OCI-LY7 (cell line): ENCODE measurements around the gene PLEKHJ1. TPM values are rescaled to one million over a fixed set of nuclear protein-coding genes. Genes with fewer than 3 reads are reported as not detected.

ENCODE experiments used
- BruUV-seq: library from RNA; stranded (reverse); fragments of 400-500 nt; replicated peaks from 2 replicates; lab custom pipeline; 2021; lab: Mats Ljungman, UMichigan
- CTCF ChIA-PET: fragments of 300-600 bp; sonication (Branson Sonifier 250); formaldehyde crosslinking; loops from one replicate; lab custom pipeline; 2022; ENCODE audit warnings: antibody characterized with exemption; ENCODE audit not compliant: unreplicated experiment; lab: Charles Lee
- POLR2A ChIA-PET: fragments of 300-600 bp; sonication (Branson Sonifier 250); formaldehyde crosslinking; loops from one replicate; lab custom pipeline; 2022; ENCODE audit warnings: antibody characterized with exemption; lab: Charles Lee
- DNase-seq: peaks from one replicate; pipeline ENCODE4 v3.0.0-alpha.2; 2015; ENCODE audit warnings: low spot score
- H2AFZ ChIP-seq: fragments of 200-600 bp; sonication (generic), shearing (Covaris generic); 2 replicates; pipeline ENCODE4 v1.6.1; 2014; ENCODE audit warnings: mild to moderate bottlenecking, antibody characterized with exemption, low read length, moderate library complexity
- H3K27ac ChIP-seq: fragments of 200-600 bp; sonication (generic); 2 replicates; pipeline ENCODE4 v1.5.1; 2014; ENCODE audit warnings: mixed run types, low read depth, mild to moderate bottlenecking, moderate library complexity, low read length, inconsistent platforms; ENCODE audit not compliant: poor library complexity, severe bottlenecking
- H3K36me3 ChIP-seq: fragments of 200-600 bp; sonication (generic); 2 replicates; pipeline ENCODE4 v1.6.1; 2014; ENCODE audit warnings: mild to moderate bottlenecking, antibody characterized with exemption, low read length, moderate library complexity, mixed read lengths; ENCODE audit not compliant: insufficient read depth
- H3K4me1 ChIP-seq: fragments of 200-600 bp; sonication (generic); 2 replicates; pipeline ENCODE4 v1.5.1; 2014; ENCODE audit warnings: mild to moderate bottlenecking, low read length; ENCODE audit not compliant: insufficient read depth, poor library complexity, severe bottlenecking
- H3K4me2 ChIP-seq: fragments of 200-600 bp; sonication (generic); 2 replicates; pipeline ENCODE4 v1.6.1; 2014; ENCODE audit warnings: mild to moderate bottlenecking, low read length
- H3K4me3 ChIP-seq: fragments of 200-600 bp; sonication (generic); 2 replicates; pipeline ENCODE4 v1.5.1; 2014; ENCODE audit warnings: mild to moderate bottlenecking, low read depth, low read length; ENCODE audit not compliant: poor library complexity, severe bottlenecking
- H3K79me2 ChIP-seq: fragments of 200-600 bp; sonication (generic); 2 replicates; pipeline ENCODE4 v1.6.1; 2016; ENCODE audit warnings: low read depth, mild to moderate bottlenecking, low read length, moderate library complexity, mixed read lengths; ENCODE audit not compliant: insufficient read depth
- H3K9me2 ChIP-seq: fragments of 200-600 bp; sonication (generic); 2 replicates; pipeline ENCODE4 v1.6.1; 2016; ENCODE audit warnings: mild to moderate bottlenecking, low read length, mixed read lengths; ENCODE audit not compliant: insufficient read depth
- H3K9me3 ChIP-seq: fragments of 200-600 bp; sonication (generic); 2 replicates; pipeline ENCODE4 v1.6.1; 2014; ENCODE audit warnings: mild to moderate bottlenecking, mixed run types, low read length, mixed read lengths
- H4K20me1 ChIP-seq: fragments of 200-600 bp; sonication (generic); 2 replicates; pipeline ENCODE4 v1.6.1; 2014; ENCODE audit warnings: mild to moderate bottlenecking, antibody characterized with exemption, low read length, moderate library complexity, mixed read lengths; ENCODE audit not compliant: insufficient read depth
- CTCF ChIP-seq: fragments of 200-600 bp; sonication (generic); conservative IDR thresholded peaks from 2 replicates; pipeline ENCODE4 v1.5.1; 2014; ENCODE audit warnings: mild to moderate bottlenecking, antibody characterized with exemption, low read length, moderate library complexity, mixed read lengths
- EZH2phosphoT487 ChIP-seq: fragments of 200-600 bp; sonication (generic); IDR thresholded peaks from 2 replicates; pipeline ENCODE4 v1.6.1; 2018; ENCODE audit warnings: low read depth, borderline replicate concordance, mild to moderate bottlenecking, mixed run types, antibody characterized with exemption, low read length, moderate library complexity, mixed read lengths
- intact Hi-C: fragments of 100-400 bp; cut with micrococcal nuclease; formaldehyde crosslinking; loops from one replicate; pipeline ENCODE4 v1.10.0; 2022; ENCODE audit not compliant: unreplicated experiment
- total RNA-seq, 2 experiments: library from RNA; depleted of rRNA in 1 of 2; stranded (reverse); fragments of >200 nt in 1 of 2; shearing (Covaris generic) in 1 of 2; gene quantifications; 2 replicates each; pipeline ENCODE4 v1.2.3, GENCODE V29; 2014 to 2022

Gene PLEKHJ1
- total RNA-seq, 2 experiments from 2014 or later = 129 to 205 TPM

- POLR2A ChIA-PET = no interaction called here
- Histone ChIP-seq H3K9me2 (no peaks in the 10 kb centered on the region), H3K4me3 (no peak overlapping the region), H3K79me2 (no peaks in the 10 kb centered on the region), H3K4me1 (peaks cover 31% of the 10 kb centered on the region), H3K27ac (no peak overlapping the region), H3K36me3 (peaks cover 68% of the 10 kb centered on the region), H3K9me3 (no peaks in the 10 kb centered on the region), H3K4me2 (no peak overlapping the region), H4K20me1 (no peaks in the 10 kb centered on the region), H2AFZ (no peak overlapping the region)
- CTCF ChIA-PET = no interaction called here
- intact Hi-C loops = no loop called here
- BruUV-seq = no TSS peak
- TF ChIP-seq EZH2phosphoT487 (no peak), CTCF (no peak)
- DNase-seq = no peak
Measured at GRCh38 chr19:2219726-2220125, 16.4 kb downstream of the PLEKHJ1 start.

GRCh38 chr19:2217591-2217990, 18.5 kb downstream of the PLEKHJ1 start:
- peaks cover 9% of the 10 kb centered on the region for H3K4me1 ChIP-seq
- no peak overlapping the region for H2AFZ ChIP-seq
- POLR2A ChIA-PET = no interaction called here
- TF ChIP-seq CTCF (no peak), EZH2phosphoT487 (no peak)
- H3K27ac ChIP-seq = no peak overlapping the region
- no TSS peak for BruUV-seq
- H3K9me2 ChIP-seq = no peaks in the 10 kb centered on the region
- no peaks in the 10 kb centered on the region for H4K20me1 ChIP-seq
- H3K36me3 ChIP-seq = peaks cover 79% of the 10 kb centered on the region
- no peak for DNase-seq
- no peak overlapping the region for H3K4me2 ChIP-seq
- CTCF ChIA-PET = no interaction called here
- intact Hi-C loops = no loop called here
- H3K4me3 ChIP-seq = no peak overlapping the region
- no peaks in the 10 kb centered on the region for H3K9me3 ChIP-seq
- H3K79me2 ChIP-seq = no peaks in the 10 kb centered on the region

GRCh38 chr19:2216361-2217225, 19.5 kb downstream of the PLEKHJ1 start:
- Histone ChIP-seq H3K9me2 (no peaks in the 10 kb centered on the region), H3K4me2 (no peak overlapping the region), H2AFZ (no peak overlapping the region), H4K20me1 (no peaks in the 10 kb centered on the region), H3K79me2 (no peaks in the 10 kb centered on the region), H3K36me3 (peaks cover 82% of the 10 kb centered on the region), H3K4me1 (peaks cover 9% of the 10 kb centered on the region), H3K9me3 (no peaks in the 10 kb centered on the region), H3K4me3 (no peak overlapping the region), H3K27ac (no peak overlapping the region)
- CTCF ChIA-PET = no interaction called here
- POLR2A ChIA-PET = no interaction called here
- intact Hi-C loops = no loop called here
- DNase-seq = no peak
- TF ChIP-seq CTCF = no peak
- no peak for TF ChIP-seq EZH2phosphoT487
- BruUV-seq = no TSS peak
